ENCODE data around the gene AQP2.

The AQP2 gene

GRCh38 chr12:49920915-49921286, 29.6 kb upstream of the AQP2 start:
- no peak for DNase-seq

GRCh38 chr12:49921299-49921698, 29.2 kb upstream of the AQP2 start:
- DNase-seq, result no peak

GRCh38 chr12:49921936-49922335, 28.6 kb upstream of the AQP2 start:
- no peak for DNase-seq

- DNase-seq, result no peak
Observed at GRCh38 chr12:49922349-49923034, 28.0 kb upstream of the AQP2 start.

- DNase-seq, result no peak
Observed at GRCh38 chr12:49923035-49923644, 27.4 kb upstream of the AQP2 start.

- DNase-seq, result no peak
Observed at GRCh38 chr12:49923880-49924556, 26.5 kb upstream of the AQP2 start.

GRCh38 chr12:49924628-49925246, 25.8 kb upstream of the AQP2 start:
- DNase-seq, result no peak

GRCh38 chr12:49925433-49926204, 24.9 kb upstream of the AQP2 start:
- DNase-seq, result no peak

- no peak for DNase-seq
Observed at GRCh38 chr12:49928471-49928870, 22.1 kb upstream of the AQP2 start.

- DNase-seq, result no peak
Observed at GRCh38 chr12:49929581-49929980, 21.0 kb upstream of the AQP2 start.

GRCh38 chr12:49930515-49931288, 19.8 kb upstream of the AQP2 start:
- DNase-seq, result no peak

GRCh38 chr12:49932023-49932422, 18.5 kb upstream of the AQP2 start:
- DNase-seq, result no peak

- no peak for DNase-seq
Observed at GRCh38 chr12:49932533-49933130, 17.9 kb upstream of the AQP2 start.

GRCh38 chr12:49933796-49934195, 16.7 kb upstream of the AQP2 start:
- DNase-seq, result no peak

- DNase-seq, result no peak
Observed at GRCh38 chr12:49934505-49934904, 16.0 kb upstream of the AQP2 start.

GRCh38 chr12:49936925-49937324, 13.6 kb upstream of the AQP2 start:
- DNase-seq, result no peak

- DNase-seq, result no peak
Observed at GRCh38 chr12:49937639-49938300, 12.8 kb upstream of the AQP2 start.

- DNase-seq, result no peak
Observed at GRCh38 chr12:49939307-49939706, 11.2 kb upstream of the AQP2 start.

- DNase-seq, result no peak
Observed at GRCh38 chr12:49939707-49940106, 10.8 kb upstream of the AQP2 start.

- no peak for DNase-seq
Observed at GRCh38 chr12:49941556-49942511, 8.7 kb upstream of the AQP2 start.

Measured in CD4-positive, alpha-beta T cell treated with Interleukin-10 for 1 hour (primary cell).